K562 (cell line): Measurements from ENCODE around the gene SDC3. TPM values are rescaled to one million over a fixed set of nuclear protein-coding genes. Genes with fewer than 3 reads are reported as not detected.

ENCODE experiments used
- ATF7 ChIP-seq: fragments of 450-650 bp; IDR thresholded peaks from 2 replicates; pipeline ENCODE4 v1.7.1; 2014; ENCODE audit warnings: mild to moderate bottlenecking, moderate library complexity
- EP400 ChIP-seq: fragments of 450-650 bp; IDR thresholded peaks from 2 replicates; pipeline ENCODE4 v1.6.1; 2017; ENCODE audit warnings: antibody characterized with exemption, mild to moderate bottlenecking, moderate library complexity
- GABPA ChIP-seq: fragments of 200-800 bp; sonication (Bioruptor generic); conservative IDR thresholded peaks from 2 replicates; pipeline ENCODE4 v1.6.1; 2016; ENCODE audit warnings: low read depth, missing genetic modification characterization, missing compliant biosample characterization
- HINFP ChIP-seq: fragments of 450-650 bp; conservative IDR thresholded peaks from 2 replicates; pipeline ENCODE4 v1.6.1; 2016; ENCODE audit warnings: missing genetic modification characterization, low read depth, mild to moderate bottlenecking, control low read depth, missing compliant biosample characterization
- HNRNPLL ChIP-seq: fragments of 200-400 bp; formaldehyde crosslinking; IDR thresholded peaks from 2 replicates; pipeline ENCODE4 v1.6.1; 2017; ENCODE audit warnings: low read length, low read depth, mild to moderate bottlenecking; ENCODE audit not compliant: poor library complexity, severe bottlenecking
- ILK ChIP-seq: fragments of 450-650 bp; IDR thresholded peaks from 2 replicates; pipeline ENCODE4 v1.6.1; 2016; ENCODE audit warnings: missing genetic modification characterization, low read depth, mild to moderate bottlenecking, missing compliant biosample characterization, moderate library complexity, borderline replicate concordance
- IRF2 ChIP-seq: sonication (generic); formaldehyde crosslinking; IDR thresholded peaks from 2 replicates; pipeline ENCODE4 v1.8.1; 2022; ENCODE audit warnings: mild to moderate bottlenecking, missing genetic modification reagents
- KDM1A ChIP-seq, 2 experiments: fragments of 450-650 bp; IDR thresholded peaks; 2 replicates each; pipeline ENCODE4 v1.6.1; 2016; ENCODE audit warnings: mild to moderate bottlenecking in 2 of 2
- LEF1 ChIP-seq: fragments of 450-650 bp; IDR thresholded peaks from 2 replicates; pipeline ENCODE4 v1.6.1; 2016; ENCODE audit warnings: mild to moderate bottlenecking
- MITF ChIP-seq: IDR thresholded peaks from 2 replicates; pipeline ENCODE4 v1.6.1; 2014; ENCODE audit warnings: antibody characterized with exemption
- MLLT1 ChIP-seq, 2 experiments: fragments of 450-650 bp; IDR thresholded peaks; 2 replicates each; pipeline ENCODE4 v1.6.1; 2016
- NFATC3 ChIP-seq: fragments of 450-650 bp; IDR thresholded peaks from 2 replicates; pipeline ENCODE4 v1.6.1; 2017; ENCODE audit warnings: mild to moderate bottlenecking
- NFE2L1 ChIP-seq: fragments of 450-650 bp; IDR thresholded peaks from 2 replicates; pipeline ENCODE4 v1.6.1; 2016; ENCODE audit warnings: missing genetic modification characterization, low read depth, mild to moderate bottlenecking, missing compliant biosample characterization, moderate library complexity, borderline replicate concordance
- POLR2AphosphoS5 ChIP-seq: IDR thresholded peaks from 2 replicates; pipeline ENCODE4 v1.6.1; 2011; ENCODE audit warnings: mild to moderate bottlenecking, low read depth, low read length, moderate library complexity; ENCODE audit not compliant: control insufficient read depth, insufficient read depth
- POLR2B ChIP-seq: fragments of 450-650 bp; IDR thresholded peaks from 2 replicates; pipeline ENCODE4 v1.6.1; 2018; ENCODE audit warnings: low read depth; ENCODE audit not compliant: partially characterized antibody
- SRSF7 ChIP-seq: fragments of 200-400 bp; formaldehyde crosslinking; optimal IDR thresholded peaks from 2 replicates; pipeline ENCODE3; 2017; ENCODE audit warnings: mild to moderate bottlenecking, low read depth, low read length
- STAT5A ChIP-seq: IDR thresholded peaks from 2 replicates; pipeline ENCODE4 v1.6.1; 2012; ENCODE audit warnings: low read length, inconsistent platforms, borderline replicate concordance
- TRIM24 ChIP-seq, 2 experiments: fragments of 450-650 bp; IDR thresholded peaks; 2 replicates each; pipeline ENCODE4 v1.6.1; 2016
- ZBTB8A ChIP-seq: fragments of 450-650 bp; IDR thresholded peaks from 2 replicates; pipeline ENCODE4 v1.6.1; 2018; ENCODE audit warnings: mild to moderate bottlenecking, moderate library complexity; ENCODE audit not compliant: partially characterized antibody
- ZBTB9 ChIP-seq: fragments of 450-650 bp; formaldehyde crosslinking; IDR thresholded peaks from 2 replicates; pipeline ENCODE4 v1.4.0; 2020; ENCODE audit warnings: mild to moderate bottlenecking, moderate library complexity
- ZC3H4 ChIP-seq: sonication (generic); formaldehyde crosslinking; IDR thresholded peaks from 2 replicates; pipeline ENCODE4 v1.9.0; 2021; ENCODE audit warnings: missing genetic modification reagents, borderline replicate concordance
- polyA plus RNA-seq, 8 experiments: library from polyadenylated mRNA; depleted of rRNA in 4 of 8; stranded (reverse) in 5 of 8; unstranded in 3 of 8; fragments of >200 nt; fragmentation: Nextera tagmentation in 2 of 8; fragmentation: Illumina TruSeq in 1 of 8; extraction: Ambion mirVana in 2 of 8; extraction: Trizol in 1 of 8; gene quantifications; 2 replicates each; pipeline versions ENCODE4 v1.2.1 to v1.2.3, GENCODE V29; 2011 to 2014; ENCODE audit warnings: inconsistent platforms in 1 of 8, missing spikeins in 1 of 8
- total RNA-seq, 7 experiments: library from RNA; depleted of rRNA in 6 of 7; stranded (reverse); fragments of >200 nt in 6 of 7; fragmentation: Illumina TruSeq in 2 of 7; extraction: Trizol in 2 of 7; gene quantifications; 2 replicates each; pipeline versions ENCODE4 v1.2.1 to v1.2.3, GENCODE V29; 2011 to 2021; ENCODE audit warnings: low replicate concordance in 1 of 7

Gene SDC3
- total and polyA plus RNA-seq, 9 of the 15 experiments (the other 6 are each of a cell fraction or from before 2014, with no cell fraction given): 0.38 to 44.1 (median 12.1) TPM

GRCh38 chr1:30872033-30872947, 36.3 kb downstream of the SDC3 start (continued):
- TF ChIP-seq MLLT1 (IDR thresholded peaks at IDR 0.05) (peak in 1 of 2 experiments; percentile 76; a peak in 1 of 4 replicates), LEF1 (peak; percentile 79), GABPA (tag) (peak; percentile 69), ZC3H4 (CRISPR knock-in tag) (no peak), IRF2 (CRISPR knock-in tag) (no peak), POLR2B (peak; percentile 74), SRSF7 (no peak), STAT5A (peak; percentile 58), ZBTB9 (CRISPR knock-in tag) (peak; percentile 99), POLR2AphosphoS5 (0 out of 2 replicates have a peak, but pooled peaks have one; percentile 35), TRIM24 (IDR thresholded peaks at IDR 0.05) (peak in 1 of 2 experiments; percentile 77; a peak in 2 of 4 replicates), MITF (peak; percentile 63; the same call in 1 of the 2 replicates), NFE2L1 (tag) (peak; percentile 15; the same call in 1 of the 2 replicates), EP400 (peak; percentile 86), ATF7 (peak; percentile 93), HNRNPLL (peak; percentile 24), ZBTB8A (no peak), KDM1A (IDR thresholded peaks at IDR 0.05) (peak; percentile 83 to 91), NFATC3 (no peak), ILK (tag) (peak; percentile 78), HINFP (tag) (peak; percentile 95)
